Effector CD4-positive, alpha-beta T cell (primary cell): ENCODE data around the gene CCL4.
A peak's percentile ranks its signal among the peaks of the same experiment; 100 is the strongest.
"Not testable (repeated sequence)": the region's sequence is repeated elsewhere in the genome, so short reads cannot be mapped to it uniquely, and the experiment has no call there.

Experiments used
- DNase-seq: peaks from one replicate; pipeline ENCODE4 v3.0.0-alpha.2; 2020
- total RNA-seq: gene quantifications from one replicate; lab custom pipeline; 2026; lab: John Stamatoyannopoulos, UW

The CCL4 gene
- 3.4 reads per million, percentile 13 among the genes with 10 or more reads in this experiment for total RNA-seq

DNA sequence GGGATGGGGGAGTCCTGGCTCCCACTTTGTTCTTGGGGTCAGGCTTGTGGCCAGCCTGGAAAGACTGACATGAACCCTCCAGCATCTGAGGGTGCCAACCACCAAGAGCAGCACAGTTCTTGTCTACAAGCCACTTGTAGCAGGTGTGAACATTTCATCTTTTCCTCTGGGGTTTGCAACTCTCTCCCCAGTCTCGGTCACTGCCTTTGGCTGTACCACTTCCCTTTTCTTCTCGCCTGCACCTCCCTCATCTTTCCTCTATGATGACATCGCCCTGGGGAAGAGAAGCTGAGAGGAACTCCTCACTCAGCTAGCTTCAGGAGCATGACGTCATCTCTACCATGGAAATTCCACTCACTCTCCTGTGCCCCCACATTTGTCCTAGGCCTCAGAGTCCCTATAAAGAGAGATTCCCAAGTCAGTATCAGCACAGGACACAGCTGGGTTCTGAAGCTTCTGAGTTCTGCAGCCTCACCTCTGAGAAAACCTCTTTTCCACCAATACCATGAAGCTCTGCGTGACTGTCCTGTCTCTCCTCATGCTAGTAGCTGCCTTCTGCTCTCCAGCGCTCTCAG lies at the start of gene CCL4:
CCL4 (plus strand) TSS at position 427 of the 575 bp plus-strand sequence; CDS start at position 506, 79 bp downstream.
- not testable (repeated sequence) for DNase-seq

DNA sequence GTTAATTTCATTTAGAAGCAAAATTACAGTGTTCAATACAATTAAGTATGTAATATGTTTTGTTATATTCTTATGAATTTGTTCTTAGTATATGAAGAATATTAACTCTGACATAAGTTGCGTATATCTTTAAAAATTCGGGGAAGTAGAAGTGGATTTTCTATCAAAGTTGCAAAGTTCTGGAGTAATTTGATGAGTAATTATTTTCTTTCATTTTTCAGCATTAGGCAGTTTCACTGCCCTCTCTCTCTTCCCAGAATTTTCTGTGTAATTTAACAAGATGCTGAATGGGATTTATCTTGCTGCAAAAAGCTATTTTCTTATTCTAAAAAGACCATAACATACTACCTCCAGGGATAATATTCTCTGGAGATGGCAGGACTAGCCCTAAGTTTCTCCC lies 48.5 kb upstream of the CCL4 start:
- no peak for DNase-seq

DNA sequence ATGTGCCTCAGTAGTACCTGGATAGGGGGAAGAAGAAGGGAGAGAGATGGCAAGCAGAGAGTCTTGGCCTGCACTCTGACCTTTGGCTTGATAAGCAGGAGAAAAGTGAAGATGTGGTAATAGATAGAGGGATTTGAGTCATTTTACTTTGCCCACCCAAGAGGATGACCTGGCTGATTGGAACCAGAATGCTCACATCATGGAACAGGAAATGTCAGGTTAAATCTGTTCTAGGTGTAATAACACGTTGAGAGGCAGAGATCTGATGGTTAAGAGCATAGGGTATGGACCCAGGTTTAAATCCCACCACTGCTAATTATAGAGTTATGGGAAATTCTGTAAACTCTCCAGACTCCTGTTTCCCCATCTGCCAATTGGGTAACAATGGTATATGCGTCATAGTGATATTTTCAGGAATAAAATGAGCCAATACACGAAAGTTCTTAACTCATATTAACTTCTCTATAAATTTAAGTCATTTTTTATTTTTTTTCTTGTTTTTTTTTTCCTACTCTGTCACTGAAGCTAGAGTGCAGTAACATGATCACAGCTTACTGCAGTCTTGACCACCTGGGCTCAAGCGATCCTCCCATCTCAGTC lies 47.6 kb upstream of the CCL4 start:
- DNase-seq, result no peak

DNA sequence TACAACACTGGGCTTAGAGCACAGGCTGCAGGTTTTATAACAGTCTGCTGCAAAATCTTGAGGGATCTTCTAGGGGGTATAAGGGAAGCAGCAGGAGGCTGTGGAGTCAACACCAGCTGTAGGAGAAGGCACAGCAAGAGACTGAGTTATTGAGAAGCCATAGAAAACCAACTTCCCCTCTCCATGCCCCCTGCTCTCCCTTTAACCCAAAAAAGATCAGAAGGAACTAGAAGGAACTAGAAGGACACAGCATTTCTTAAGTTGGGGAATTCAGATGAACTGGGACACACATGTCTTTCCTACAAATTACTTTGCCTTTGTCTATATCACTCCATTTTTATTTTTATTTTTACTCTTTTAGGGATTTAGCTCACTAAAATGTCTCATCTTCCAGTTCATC lies 45.7 kb upstream of the CCL4 start:
- DNase-seq, result no peak

DNA sequence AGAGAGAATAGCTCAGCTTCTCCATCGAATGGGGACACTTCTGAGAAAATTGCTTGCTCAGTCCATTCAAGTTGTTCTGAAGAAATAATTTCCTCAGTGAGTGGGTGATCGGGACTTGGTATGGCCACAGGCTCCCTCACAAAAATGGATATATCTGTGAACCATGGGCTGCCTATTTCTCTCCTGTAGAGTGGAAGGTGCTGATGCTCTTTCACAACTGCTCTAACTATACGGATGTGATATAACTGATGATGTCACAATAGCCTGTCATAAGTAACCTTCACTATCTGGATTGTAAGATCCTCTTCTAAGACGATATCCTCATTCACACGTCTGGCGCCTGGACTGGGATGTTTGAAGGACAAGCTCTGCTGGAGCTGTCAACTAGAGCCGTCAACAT lies 44.2 kb upstream of the CCL4 start:
- DNase-seq, result no peak

DNA sequence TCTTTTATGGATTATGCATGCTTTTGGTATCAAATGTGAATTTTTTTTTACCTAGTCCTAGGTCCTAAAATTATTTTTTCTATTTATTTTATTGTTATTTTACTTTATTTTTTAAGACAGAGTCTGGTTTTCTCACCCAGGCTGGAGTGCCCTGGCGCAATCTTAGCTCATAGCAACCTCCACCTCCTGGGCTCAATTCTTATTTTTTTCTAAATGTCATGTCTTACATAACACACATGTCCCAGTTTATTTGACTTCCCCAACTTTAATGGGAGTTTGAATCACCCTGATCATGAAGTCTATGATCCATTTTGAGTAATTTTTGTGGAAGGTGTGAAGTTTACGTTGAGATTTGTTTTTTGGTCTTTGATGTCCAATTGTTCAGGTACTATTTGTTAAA lies 42.8 kb upstream of the CCL4 start:
- DNase-seq, result no peak

DNA sequence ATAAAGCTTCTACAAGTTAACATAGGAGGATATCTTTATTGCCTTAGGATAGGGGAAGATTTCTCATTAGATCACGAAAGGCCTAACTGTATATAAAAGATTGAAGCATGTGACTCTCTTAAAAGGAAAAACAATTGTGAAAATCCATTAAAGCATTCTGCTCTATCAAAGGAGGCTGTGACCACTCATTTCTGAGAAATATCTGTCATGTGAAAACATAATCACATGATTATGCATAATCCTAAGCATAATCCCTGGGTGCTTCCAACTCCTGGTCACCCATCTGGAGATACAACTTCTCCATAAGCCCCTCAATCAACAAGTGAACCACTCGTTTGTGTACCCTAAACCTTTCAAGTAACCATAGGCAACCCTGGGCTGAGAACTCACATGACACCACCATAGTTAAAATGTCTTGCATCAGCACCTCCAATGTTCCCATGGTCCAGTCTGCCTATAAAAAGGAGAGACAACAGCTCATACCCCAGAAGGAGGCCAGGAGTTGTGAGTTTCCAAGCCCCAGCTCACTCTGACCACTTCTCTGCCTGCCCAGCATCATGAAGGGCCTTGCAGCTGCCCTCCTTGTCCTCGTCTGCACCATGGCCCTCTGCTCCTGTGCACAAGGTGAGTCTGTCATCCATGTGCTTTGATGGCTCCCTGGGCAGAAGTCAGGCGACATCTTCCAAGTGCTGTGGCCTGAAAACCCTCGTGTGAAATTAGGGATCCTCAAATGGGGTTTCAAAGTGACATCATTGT lies 39.7 kb upstream of the CCL4 start, which contains the start of gene CCL18:
CCL18 (plus strand) TSS at position 487 of the 756 bp plus-strand sequence; CDS start at position 558, 71 bp downstream.
- no peak for DNase-seq

DNA sequence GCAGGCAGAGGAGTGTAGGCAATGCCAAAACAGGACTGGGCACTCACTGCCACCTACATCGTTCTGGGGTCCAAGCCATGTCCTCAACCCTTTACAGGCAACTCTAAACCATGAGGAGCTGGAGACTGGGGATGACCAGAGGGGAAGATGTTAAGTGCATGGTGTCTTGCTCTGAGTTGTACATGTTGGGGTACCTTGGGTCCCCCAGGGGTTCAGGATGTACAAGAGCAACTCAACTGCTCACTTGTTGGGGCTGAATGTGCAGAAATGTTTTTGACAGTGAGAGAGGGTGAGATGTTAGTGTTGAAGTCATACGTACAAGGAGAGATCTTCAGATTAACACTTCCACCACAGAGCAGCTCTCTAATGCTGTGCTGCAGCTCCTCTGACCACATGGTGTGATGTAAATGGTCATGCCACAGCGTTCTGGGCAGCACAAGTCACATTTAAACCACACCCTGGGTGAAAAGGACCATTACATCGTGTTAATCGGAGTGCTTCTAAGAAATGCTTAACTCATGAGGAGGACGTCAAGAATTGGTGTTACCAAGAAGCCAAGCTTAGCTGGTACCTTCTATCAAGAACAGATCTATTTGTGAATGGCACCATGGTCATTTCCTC lies 37.2 kb upstream of the CCL4 start:
- no peak for DNase-seq

DNA sequence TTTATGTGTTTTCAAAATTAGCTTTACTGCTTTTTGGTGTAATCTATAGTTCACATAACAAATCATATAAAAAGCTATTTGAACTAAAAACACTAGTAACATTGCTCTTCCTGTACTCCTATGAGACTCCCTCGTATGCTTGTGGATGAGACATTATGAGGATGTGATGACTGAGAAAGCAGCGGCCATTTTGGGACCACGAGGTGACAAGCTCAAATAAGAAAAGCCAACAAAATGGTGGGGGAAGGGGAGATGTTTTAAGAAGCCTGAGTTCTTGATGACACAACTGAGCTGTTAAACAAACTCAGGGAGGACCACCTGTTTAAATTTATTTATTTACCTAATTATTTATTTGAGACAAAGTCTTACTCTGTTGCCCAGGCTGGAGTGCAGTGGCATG lies 35.1 kb upstream of the CCL4 start:
- no peak for DNase-seq

DNA sequence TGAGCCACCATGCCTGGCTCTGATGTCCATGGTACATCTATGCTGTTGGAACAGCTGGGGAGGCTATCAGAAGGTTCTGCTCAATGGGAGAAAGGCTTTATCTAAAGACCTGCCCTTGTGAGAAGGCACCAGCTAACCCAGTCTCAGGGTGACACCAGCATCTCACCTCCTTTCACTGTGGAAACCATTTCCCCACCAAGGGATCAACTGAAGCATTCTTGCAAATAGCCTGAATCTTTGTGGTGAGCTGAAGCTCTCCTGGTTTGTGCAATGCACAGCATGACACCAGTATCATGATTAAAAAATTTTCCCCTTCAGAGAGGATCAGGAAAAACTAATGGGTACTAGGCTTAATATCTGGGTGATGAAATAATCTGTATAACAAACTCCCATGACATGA lies 34.5 kb upstream of the CCL4 start:
- no peak for DNase-seq

DNA sequence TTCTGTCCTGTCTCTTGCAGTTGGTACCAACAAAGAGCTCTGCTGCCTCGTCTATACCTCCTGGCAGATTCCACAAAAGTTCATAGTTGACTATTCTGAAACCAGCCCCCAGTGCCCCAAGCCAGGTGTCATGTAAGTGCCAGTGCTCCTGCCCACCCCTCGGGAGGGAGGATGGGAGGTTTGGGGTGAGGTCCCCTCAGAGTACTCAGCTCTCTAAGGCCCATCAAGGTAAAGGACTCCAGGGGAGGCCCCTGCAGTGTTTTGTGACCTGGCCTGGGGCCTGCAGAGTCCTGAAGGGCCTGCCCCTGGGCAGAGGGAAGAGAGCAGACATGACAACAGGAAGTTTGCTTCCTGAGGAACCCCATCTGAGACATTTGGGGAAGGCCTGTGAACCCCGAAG lies 33.2 kb upstream of the CCL4 start:
- DNase-seq, result no peak

DNA sequence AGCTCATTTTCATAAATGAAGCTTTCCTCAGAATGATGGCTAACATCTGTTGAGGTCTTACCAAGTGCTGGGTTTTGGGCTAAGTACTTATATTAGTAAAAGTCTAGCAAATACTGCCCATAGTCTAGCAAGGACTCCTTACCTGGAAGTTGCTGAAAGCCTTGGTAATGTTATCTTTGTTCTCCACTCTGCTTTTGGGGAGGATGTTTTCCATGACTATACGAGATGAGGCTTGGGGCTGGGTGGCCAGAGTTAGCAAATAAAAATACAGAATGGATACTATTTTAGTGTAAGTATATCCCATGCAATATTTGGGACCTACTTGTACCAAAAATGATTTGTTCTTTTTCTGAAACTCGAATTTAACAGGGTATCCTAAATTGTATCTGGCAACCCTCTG lies 31.9 kb upstream of the CCL4 start:
- DNase-seq, result no peak

DNA sequence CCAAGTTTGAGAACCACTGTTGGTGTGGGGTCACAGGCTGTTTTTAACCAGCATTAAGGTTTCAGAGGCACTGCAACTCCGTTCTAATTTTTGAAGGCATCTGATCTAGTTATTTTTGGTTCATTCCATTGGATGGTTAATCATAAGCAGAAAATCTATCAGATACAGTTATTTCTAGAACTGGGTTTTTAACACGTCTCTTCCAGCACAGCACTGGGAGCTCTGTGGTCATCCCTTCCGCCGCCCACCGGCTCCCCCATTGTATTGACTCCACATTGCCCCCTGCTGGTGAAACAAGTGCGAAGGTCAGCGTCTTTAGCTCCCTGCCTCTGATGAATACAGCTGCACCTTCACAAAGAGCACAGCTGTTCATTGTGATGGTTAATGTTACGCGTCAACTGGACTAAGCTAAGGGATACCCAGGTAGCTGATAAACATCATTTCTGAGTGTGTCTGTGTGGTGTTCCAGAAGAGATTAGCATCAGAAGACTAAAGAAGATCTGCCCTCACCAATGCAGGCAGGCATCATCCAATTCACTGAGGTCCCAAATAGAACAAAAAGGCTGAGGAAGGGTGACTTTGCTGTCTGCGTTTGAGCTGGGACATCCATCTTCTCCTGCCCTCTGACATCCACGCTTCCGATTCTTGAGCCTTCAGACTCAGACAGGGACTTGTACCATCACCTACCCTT lies 31.1 kb upstream of the CCL4 start:
- DNase-seq, result peak; percentile 39

DNA sequence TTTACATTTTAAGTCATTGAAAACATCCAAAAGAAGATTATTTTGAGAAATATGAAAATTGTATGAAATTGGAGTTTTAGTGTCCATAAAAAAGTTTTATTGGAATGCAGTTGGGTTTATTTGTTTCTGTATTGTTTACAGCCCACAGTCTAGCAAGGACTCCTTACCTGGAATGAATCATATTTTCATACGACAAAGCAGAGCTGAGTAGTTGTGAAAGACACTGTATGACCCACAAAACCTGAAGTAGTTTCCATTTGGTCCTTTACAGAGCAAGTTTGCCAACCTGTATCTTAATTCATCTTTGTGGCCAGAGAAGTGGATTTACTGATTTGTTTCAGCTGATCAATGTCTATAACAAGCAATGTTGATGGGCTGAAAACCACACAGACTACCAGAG lies 29.3 kb upstream of the CCL4 start:
- DNase-seq, result no peak

DNA sequence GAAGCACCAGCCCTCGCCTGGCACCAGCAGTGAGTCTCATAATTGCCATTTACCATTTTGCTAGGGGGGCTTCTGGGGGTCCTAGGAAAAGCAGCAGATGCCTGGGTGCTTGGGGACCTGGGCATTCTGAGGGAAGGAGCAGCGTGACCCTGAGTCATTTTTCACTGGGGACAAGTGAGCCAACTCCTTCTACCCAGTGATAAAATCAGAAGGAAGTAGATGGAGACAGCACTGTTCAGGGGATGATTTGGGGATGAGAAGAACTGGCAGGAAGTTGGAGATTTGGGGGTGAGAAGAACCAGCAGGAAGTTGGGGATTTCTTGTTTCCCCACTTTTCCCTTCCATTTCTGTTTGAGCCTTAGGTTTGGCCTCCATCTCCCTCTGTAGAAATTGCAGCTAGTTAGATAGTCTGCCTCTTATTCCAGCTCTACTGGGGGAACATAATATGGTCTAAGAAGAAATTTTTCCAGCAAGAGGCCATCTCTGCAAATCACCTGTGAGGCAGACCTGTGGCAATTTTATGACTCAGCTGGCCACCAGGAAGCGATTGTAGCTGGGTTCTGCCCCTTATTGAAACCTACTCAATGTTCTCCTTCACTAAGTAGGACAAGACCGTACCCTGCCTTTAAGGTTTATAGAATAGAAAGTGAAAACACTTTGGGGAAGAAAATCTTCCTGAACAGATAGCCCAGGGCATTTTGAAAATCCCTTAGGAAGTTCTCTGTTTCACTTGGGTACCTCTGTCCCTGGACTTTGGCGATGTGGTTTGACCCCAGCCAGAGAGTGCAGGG lies 21.8 kb upstream of the CCL4 start:
- DNase-seq, result not testable (repeated sequence)

DNA sequence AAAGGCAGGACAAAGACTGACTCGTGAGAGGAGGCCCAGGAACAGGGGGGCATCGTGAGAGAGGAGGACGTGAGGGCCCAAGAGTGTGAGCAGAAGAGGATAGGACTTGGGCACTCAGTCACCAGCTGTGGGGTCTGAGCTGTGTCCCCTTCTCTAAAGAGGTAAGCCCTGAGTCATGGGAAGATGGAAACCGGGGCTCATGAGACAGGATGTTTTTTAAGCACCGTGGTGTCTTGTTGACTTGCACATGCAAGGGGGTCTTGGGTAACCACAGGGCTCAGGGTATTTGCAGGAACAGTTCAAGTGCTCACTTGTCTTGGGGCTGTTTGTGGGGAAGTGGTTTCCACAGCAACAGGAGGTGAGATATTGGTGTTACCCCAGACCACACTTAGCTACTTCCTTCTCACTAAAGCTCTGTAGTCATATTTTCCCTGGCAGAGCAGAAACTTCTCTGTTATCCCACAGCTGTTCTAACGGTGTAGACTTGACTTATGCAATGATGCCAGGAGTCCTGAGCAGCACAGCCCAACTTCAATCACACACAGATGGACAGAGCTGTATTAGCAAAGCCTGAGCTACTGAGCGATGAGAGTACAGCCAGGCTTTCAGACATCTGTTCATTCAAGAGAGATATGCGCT lies 21.0 kb upstream of the CCL4 start:
- not testable (repeated sequence) for DNase-seq

DNA sequence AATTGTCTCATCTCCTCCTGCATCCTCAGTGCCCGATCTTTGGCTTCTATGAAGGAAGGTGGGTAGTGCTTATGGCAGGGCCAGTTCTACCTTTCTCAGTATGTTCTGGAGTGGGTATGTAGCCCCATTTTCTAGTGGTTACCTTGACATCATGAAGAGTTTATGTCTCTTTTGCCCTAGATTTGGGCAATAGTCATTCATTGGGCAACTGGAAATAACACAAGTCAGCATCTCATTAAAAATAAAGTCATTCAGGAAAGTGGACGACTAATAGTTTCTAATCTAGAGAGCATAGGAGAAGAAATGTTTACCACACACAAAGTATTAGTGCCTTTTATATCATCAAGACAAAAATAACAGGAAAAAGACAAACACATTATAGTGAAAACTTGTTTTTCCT lies 19.9 kb upstream of the CCL4 start:
- not testable (repeated sequence) for DNase-seq

DNA sequence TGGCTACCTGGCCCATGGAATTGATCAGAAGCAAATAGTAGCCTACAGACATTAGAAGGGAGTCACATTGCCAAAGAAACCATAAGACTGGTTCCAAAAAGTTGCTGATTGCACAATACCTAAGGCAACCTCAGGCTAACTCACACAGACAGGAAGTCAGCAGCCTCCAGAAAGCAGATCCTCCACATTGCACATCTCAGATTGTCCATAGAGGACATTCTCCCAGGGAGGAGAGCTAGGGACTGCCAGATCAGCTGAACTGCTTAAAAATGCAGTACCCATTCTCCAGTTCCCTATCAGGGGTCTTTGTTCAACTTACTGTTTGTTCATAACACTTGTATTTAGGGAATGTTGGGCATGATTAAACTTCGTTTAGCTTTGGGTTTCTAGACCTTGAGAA lies 17.9 kb upstream of the CCL4 start:
- DNase-seq, result no peak

DNA sequence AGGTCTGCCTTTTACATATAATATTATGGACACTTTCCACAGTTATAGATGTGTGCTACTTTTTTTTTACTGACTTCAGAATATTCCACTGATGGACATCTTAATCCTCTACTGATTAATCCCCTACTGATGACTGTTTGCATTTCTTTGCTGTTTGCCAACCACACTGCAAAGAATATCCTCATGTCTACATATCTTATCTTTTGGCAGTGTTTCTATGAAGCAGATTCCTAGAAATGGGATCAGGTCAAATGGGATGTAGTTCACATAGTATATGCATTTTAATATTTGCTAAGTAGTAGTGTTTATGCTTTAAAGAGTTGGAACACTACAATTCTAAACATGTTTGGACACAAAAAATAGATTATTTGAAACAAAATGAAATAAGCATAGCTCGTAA lies 16.8 kb upstream of the CCL4 start:
- DNase-seq, result no peak

DNA sequence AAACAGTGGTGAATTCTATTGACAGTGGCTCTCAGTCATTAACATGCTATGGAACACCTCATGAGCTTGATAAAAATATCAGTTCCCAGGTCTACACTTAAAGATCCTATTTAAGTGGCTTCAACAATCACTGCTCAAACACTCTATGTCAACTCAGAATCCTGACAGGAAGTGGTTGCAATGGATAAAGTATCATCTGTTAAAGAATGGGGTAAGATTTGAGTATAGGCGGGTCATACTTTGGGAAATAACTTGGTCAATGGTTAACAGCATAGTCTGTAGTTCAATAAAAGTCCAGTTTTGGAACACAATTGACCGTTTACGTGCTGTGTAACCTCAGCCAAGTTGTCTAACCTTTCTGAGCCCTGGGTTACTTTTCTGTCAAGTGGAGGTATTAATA lies 16.2 kb upstream of the CCL4 start:
- DNase-seq, result not testable (repeated sequence)

DNA sequence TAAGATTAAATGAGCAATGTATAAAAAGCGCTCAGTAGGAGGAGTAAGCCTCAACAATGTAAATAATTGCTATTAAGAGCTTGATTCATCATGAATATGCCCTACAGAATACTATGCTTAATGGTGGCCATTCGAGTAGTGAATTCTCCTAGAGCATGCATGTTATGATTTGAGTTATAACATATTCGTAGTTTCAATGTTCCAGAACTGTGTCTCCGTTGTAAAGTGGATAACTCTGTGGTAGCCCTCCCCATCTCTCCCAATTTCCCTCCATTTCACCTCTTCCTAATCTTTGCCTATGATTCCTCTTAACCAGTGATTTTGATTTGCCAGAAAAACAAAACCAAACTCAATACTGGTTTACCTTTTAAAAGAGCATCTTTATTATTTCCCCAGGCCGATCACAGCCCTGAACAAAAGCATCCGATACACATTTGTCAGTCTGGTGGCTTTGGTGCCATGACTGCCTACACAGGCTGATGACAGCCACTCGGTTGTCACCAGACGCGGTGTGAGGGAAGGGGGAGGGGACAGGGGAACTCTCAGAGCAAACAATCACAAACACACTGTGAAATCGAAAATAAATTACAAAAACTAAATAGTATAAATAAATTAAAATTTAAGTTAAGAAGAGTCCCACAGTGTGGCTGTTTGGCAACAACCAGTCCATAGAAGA lies 15.6 kb upstream of the CCL4 start:
- DNase-seq, result not testable (repeated sequence)
